AG09309 (cell line): Measurements from ENCODE around the gene PLCXD3.
A peak's percentile ranks its signal among the peaks of the same experiment; 100 is the strongest.

Experiments used
- DNase-seq: peaks from one replicate; pipeline ENCODE4 v3.0.0-alpha.2; 2010; ENCODE audit warnings: low read depth
- H3K4me3 ChIP-seq: 2 replicates; pipeline ENCODE4 v1.5.1; 2011; ENCODE audit warnings: mild to moderate bottlenecking, low read depth, low read length, moderate library complexity; ENCODE audit not compliant: control insufficient read depth
- TF ChIP-seq, protein P1 (sequence below): IDR thresholded peaks from 2 replicates; pipeline ENCODE4 v1.5.1; 2011; ENCODE audit warnings: mild to moderate bottlenecking, low read depth, low read length, inconsistent platforms; ENCODE audit not compliant: insufficient read depth, control insufficient read depth; ENCODE audit errors: missing control alignments

The PLCXD3 gene

DNA sequence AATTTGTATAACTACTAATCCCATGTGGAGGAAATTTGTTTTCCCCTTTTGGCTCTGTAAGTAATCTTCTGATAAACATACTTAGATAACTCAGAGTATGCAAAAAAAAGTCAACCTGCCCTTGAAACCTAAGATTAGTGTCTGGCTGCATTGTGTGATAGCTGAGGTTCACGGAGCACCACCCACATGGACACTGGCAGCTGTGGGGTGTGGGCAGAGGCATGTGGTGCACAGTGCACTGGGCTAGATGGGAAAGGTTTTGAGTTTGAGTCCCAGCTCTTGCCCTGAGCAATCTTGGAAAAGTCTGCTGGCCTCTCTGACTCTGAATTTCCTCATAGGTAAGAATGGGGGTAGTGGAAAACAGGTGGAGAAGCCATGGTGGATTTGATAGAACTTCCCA lies 75.1 kb downstream of the PLCXD3 start:
- TF ChIP-seq, protein P1, sequence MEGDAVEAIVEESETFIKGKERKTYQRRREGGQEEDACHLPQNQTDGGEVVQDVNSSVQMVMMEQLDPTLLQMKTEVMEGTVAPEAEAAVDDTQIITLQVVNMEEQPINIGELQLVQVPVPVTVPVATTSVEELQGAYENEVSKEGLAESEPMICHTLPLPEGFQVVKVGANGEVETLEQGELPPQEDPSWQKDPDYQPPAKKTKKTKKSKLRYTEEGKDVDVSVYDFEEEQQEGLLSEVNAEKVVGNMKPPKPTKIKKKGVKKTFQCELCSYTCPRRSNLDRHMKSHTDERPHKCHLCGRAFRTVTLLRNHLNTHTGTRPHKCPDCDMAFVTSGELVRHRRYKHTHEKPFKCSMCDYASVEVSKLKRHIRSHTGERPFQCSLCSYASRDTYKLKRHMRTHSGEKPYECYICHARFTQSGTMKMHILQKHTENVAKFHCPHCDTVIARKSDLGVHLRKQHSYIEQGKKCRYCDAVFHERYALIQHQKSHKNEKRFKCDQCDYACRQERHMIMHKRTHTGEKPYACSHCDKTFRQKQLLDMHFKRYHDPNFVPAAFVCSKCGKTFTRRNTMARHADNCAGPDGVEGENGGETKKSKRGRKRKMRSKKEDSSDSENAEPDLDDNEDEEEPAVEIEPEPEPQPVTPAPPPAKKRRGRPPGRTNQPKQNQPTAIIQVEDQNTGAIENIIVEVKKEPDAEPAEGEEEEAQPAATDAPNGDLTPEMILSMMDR: no peak
- no peak overlapping the region for H3K4me3 ChIP-seq
- no peak for DNase-seq

DNA sequence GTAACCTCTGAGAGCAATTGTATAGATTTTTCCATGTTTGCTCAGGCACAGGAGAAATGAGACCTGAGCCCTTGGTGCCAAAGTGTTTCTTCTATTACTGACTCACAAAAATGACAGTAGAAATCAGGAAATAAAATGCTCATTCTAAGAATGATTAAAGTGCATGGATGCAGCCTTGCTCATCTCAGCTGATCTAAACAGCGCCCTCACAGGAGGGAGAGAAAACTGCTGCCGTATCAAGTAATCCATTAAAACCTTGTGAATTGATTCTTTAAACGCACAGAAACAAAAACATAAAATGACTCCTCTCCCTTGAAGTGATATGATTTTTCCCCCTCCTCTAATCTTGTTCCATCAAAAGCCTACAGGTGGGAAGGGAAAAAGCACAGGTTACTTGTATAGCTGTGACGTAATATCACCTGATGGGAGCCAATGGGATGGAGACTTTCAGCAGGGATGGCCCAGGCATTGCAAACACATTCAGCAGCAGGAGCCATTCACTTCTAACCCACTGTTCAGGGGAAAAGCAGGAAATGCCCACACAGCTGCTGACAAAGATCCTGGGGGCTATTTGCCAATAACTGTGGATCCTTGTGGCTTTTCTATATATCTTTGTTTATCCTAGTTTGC lies 76.7 kb downstream of the PLCXD3 start:
- no peak for DNase-seq
- no peak overlapping the region for H3K4me3 ChIP-seq
- TF ChIP-seq, protein P1: peak; percentile 37

DNA sequence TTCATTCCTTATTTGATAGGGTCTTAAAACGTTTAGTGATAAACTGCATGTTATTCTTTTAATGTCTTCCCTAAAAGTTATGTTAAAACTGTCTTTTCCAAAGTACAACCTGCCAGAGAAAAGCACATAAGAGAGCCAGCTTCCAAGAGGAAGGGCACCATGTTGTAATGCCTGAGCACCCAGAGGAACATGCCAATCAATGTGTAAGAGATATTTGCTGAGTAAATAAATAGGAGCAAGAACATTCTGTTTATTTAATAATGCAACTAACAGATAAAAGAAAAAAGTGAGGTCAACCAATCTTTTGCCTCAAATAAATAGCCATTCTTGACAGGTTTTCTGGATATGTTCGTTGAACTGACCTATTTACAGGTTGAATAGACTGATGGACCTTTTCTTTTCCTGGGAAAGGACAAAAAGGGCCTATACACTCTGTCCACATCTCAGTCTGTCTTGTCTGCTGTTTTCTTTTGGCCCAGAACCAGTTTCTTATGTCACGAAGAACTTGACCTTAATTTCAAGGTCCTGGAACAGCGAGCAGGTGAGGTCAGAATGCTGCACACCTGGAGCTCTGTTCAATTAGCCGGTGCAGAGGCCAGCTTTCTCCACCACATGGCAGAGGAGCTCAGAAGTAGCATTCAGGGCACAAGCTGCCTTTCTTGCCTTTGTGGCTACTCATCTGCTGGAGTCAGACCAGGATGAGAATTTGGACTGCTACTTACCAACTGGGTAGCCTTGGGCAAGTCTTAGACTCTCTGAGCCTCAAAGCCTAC lies 77.7 kb downstream of the PLCXD3 start:
- no peak for DNase-seq
- TF ChIP-seq, protein P1: no peak
- no peak overlapping the region for H3K4me3 ChIP-seq

DNA sequence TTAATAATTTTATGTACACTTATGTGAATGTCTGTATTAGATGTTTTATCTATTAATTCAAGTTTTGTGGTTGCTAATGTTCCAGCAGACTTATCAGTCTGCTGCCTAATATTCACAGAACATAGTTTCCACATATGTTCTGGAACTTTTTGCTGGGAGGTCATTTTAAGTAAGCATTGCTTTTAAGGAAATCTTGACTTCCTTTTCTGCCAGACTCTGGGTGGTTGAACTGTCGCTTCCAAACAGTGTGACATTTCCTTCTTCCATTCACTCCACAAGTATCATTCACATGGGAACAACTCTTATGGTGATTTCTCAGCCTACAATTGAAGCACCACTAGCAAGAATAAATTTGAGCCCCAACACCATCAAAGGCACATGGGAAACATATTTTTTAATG lies 82.9 kb downstream of the PLCXD3 start:
- no peak overlapping the region for H3K4me3 ChIP-seq
- TF ChIP-seq, protein P1: no peak

DNA sequence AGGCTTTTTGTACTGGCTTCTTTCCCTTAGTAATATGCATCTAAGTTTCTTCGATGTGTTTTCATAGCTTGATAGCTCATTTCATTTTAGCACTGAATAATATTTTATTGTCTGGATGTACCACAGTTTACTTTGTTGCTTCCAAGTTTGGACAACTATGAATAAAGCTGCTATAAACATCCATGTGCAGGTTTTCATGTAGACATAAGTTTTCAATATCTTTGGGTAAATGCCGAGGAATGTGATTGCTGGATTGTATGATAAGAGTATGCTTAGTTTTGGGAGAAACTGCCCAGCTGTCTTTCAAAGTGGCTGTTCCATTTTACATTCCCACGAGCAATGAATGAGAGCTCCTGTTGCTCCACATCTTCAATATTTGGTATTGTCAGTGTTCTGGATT lies 84.7 kb downstream of the PLCXD3 start:
- DNase-seq: no peak
- TF ChIP-seq, protein P1: no peak
- H3K4me3 ChIP-seq: no peak overlapping the region

More for the DNA sequence above, 82.9 kb downstream of the PLCXD3 start:
- no peak for DNase-seq

DNA sequence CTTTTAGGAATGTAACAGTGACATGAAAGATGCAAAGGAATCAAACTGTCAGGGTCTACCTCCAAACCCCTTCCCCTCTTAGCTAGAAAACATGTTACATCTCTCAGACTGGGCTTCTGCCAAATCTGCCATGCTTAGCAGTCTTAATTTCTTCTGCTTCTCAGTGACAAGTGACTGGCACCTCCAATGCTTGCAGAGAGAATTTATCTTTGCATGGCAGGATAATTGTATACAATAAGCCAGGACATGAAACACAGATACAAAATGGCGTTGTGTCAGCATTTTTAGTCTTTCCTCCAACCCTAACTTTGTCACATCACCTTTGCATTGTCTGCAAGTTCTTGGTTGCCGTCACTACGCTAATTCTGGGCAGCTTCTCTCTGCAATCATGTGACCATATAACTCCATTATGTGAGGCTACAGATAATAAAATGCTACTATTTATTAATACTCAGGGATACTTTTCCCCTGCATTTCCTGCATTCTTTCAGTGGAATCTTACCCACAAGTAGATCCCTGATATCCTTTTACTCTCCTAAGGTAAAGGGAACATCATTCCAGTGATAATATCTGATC lies 89.8 kb downstream of the PLCXD3 start:
- TF ChIP-seq, protein P1: no peak
- no peak overlapping the region for H3K4me3 ChIP-seq
- no peak for DNase-seq
